A673 (cell line): Measurements from ENCODE around the gene NHLRC1. TPM values are rescaled to one million over a fixed set of nuclear protein-coding genes. Genes with fewer than 3 reads are reported as not detected.

Experiments used
- BruUV-seq: library from RNA; stranded (reverse); fragments of 400-500 nt; replicated peaks from 2 replicates; lab custom pipeline; 2021; lab: Mats Ljungman, UMichigan
- CTCF ChIA-PET: fragments of 300-600 bp; sonication (Branson Sonifier 250); formaldehyde crosslinking; loops from one replicate; lab custom pipeline; 2022; ENCODE audit warnings: antibody characterized with exemption; lab: Charles Lee
- POLR2A ChIA-PET: fragments of 300-600 bp; sonication (Branson Sonifier 250); formaldehyde crosslinking; loops from one replicate; lab custom pipeline; 2022; ENCODE audit warnings: antibody characterized with exemption; ENCODE audit not compliant: low non-redundant PET; lab: Charles Lee
- DNase-seq: peaks from one replicate; pipeline ENCODE4 v3.0.0-alpha.2; 2015; ENCODE audit warnings: low spot score
- H3K27ac ChIP-seq: fragments of 200-600 bp; sonication (generic); 2 replicates; pipeline ENCODE4 v1.5.1; 2016; ENCODE audit warnings: mixed run types, low read depth, mild to moderate bottlenecking, mixed read lengths, antibody characterized with exemption, low read length; ENCODE audit not compliant: poor library complexity, severe bottlenecking
- H3K27me3 ChIP-seq: fragments of 200-600 bp; sonication (generic); replicated peaks from 2 replicates; pipeline ENCODE4 v1.6.1; 2017; ENCODE audit warnings: mixed run types, low read depth, mild to moderate bottlenecking, mixed read lengths, antibody characterized with exemption, low read length; ENCODE audit not compliant: insufficient read depth, poor library complexity
- H3K36me3 ChIP-seq: fragments of 200-600 bp; sonication (generic); 2 replicates; pipeline ENCODE4 v1.6.1; 2016; ENCODE audit warnings: mixed run types, mild to moderate bottlenecking, mixed read lengths, antibody characterized with exemption, low read length; ENCODE audit not compliant: insufficient read depth, poor library complexity, severe bottlenecking
- H3K4me1 ChIP-seq: fragments of 200-600 bp; sonication (generic); 2 replicates; pipeline ENCODE4 v1.6.1; 2017; ENCODE audit warnings: mixed run types, mild to moderate bottlenecking, mixed read lengths, antibody characterized with exemption, low read length; ENCODE audit not compliant: insufficient read depth, poor library complexity, severe bottlenecking
- H3K4me3 ChIP-seq: fragments of 200-600 bp; sonication (generic); 2 replicates; pipeline ENCODE4 v1.5.1; 2016; ENCODE audit warnings: low read depth, mixed run types, mild to moderate bottlenecking, mixed read lengths, low read length; ENCODE audit not compliant: poor library complexity, severe bottlenecking
- H3K9me3 ChIP-seq: fragments of 200-600 bp; sonication (generic); 2 replicates; pipeline ENCODE4 v1.6.1; 2016; ENCODE audit warnings: mixed run types, low read depth, mild to moderate bottlenecking, mixed read lengths, antibody characterized with exemption, low read length; ENCODE audit not compliant: poor library complexity, severe bottlenecking
- CTCF ChIP-seq: fragments of 300-800, 200-600 bp; sonication (generic); conservative IDR thresholded peaks from 2 replicates; pipeline ENCODE4 v1.5.1; 2017; ENCODE audit warnings: low read depth, mild to moderate bottlenecking, antibody characterized with exemption, low read length, moderate library complexity, mixed read lengths
- EZH2 ChIP-seq: fragments of 200-600 bp; sonication (generic); IDR thresholded peaks from 2 replicates; pipeline ENCODE4 v1.6.1; 2017; ENCODE audit warnings: borderline replicate concordance, low read depth, mild to moderate bottlenecking, mixed read lengths, antibody characterized with exemption, low read length; ENCODE audit not compliant: poor library complexity, severe bottlenecking
- intact Hi-C: fragments of 100-400 bp; cut with micrococcal nuclease; formaldehyde crosslinking; loops from one replicate; pipeline ENCODE4 v1.10.0; 2022; ENCODE audit not compliant: unreplicated experiment
- total RNA-seq: library from RNA; stranded (reverse); gene quantifications from 2 replicates; pipeline ENCODE4 v1.2.3, GENCODE V29; 2021

Gene NHLRC1
- total RNA-seq, 1 experiment from 2014 or later = 4.3 TPM

- Histone ChIP-seq H3K27me3 (no peaks in the 10 kb centered on the region), H3K9me3 (no peaks in the 10 kb centered on the region), H3K4me3 (no peak overlapping the region), H3K27ac (no peak overlapping the region), H3K36me3 (no peaks in the 10 kb centered on the region), H3K4me1 (no peaks in the 10 kb centered on the region)
- POLR2A ChIA-PET = no interaction called here
- TF ChIP-seq CTCF = no peak
- TF ChIP-seq EZH2 = no peak
- BruUV-seq = no TSS peak
- no peak for DNase-seq
- intact Hi-C loops = no loop called here
- CTCF ChIA-PET = no interaction called here
Measured at GRCh38 chr6:18135171-18135570, 12.7 kb upstream of the NHLRC1 start.

GRCh38 chr6:18132346-18132745 lies 9.9 kb upstream of the NHLRC1 start:
- H3K27ac ChIP-seq = no peak overlapping the region
- POLR2A ChIA-PET = no interaction called here
- intact Hi-C loops = no loop called here
- no peak overlapping the region for H3K4me3 ChIP-seq
- H3K4me1 ChIP-seq = no peaks in the 10 kb centered on the region
- no TSS peak for BruUV-seq
- H3K9me3 ChIP-seq = no peaks in the 10 kb centered on the region
- CTCF ChIA-PET = no interaction called here
- TF ChIP-seq CTCF (no peak), EZH2 (no peak)
- no peaks in the 10 kb centered on the region for H3K27me3 ChIP-seq
- H3K36me3 ChIP-seq = no peaks in the 10 kb centered on the region
- no peak for DNase-seq

- CTCF ChIA-PET = no interaction called here
Measured at GRCh38 chr6:18126121-18126520, 3.6 kb upstream of the NHLRC1 start.

More at GRCh38 chr6:18126121-18126520, 3.6 kb upstream of the NHLRC1 start:
- Histone ChIP-seq H3K4me3 (no peak overlapping the region), H3K4me1 (peaks cover 11% of the 10 kb centered on the region), H3K36me3 (no peaks in the 10 kb centered on the region), H3K9me3 (no peaks in the 10 kb centered on the region), H3K27ac (no peak overlapping the region), H3K27me3 (no peaks in the 10 kb centered on the region)
- intact Hi-C loops = loop anchor here (10.0 kb wide), 1 partner anchor 541 kb away; no protein-coding TSS in a partner anchor
- TF ChIP-seq EZH2 (no peak), CTCF (no peak)
- DNase-seq = no peak
- no TSS peak for BruUV-seq
- POLR2A ChIA-PET = no interaction called here
